ENCODE data around the gene CDK14. TPM values are rescaled to one million over a fixed set of nuclear protein-coding genes. Genes with fewer than 3 reads are reported as not detected.

CDK14 gene
- total RNA-seq, 4 donors from 2014 or later: 1.1 to 12.7 (median 5.8) TPM

DNA sequence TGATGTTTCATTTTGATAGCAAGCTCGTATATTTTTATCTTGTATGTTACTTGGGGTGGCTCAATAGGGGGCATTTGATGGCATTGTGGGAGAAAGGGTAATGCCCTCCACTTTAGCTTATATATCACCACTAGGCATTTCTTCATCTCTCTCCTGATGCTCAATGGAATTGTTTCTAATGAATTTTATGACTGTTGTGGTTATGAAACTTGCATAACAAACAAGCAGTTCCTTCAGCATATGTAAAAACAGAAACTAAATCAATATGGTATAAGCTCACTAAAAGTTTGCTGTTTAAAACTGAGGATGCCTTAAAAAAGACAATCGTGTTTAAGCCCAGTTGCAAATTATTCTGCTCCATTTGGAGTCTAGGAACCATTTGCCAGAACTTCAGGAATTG lies 75.5 kb downstream of the CDK14 start:
- WGBS, 2 donors: 76 to 77% methylated on average over 2 of the region's 2 CpGs
- no peak overlapping the region for H3K4me3 ChIP-seq (ENCODE audit: low read depth, poor library complexity, severe bottlenecking)
- no peak for DNase-seq (ENCODE audit: low spot score in 2 of 2)
- intact Hi-C loops (cut with DNase I; ENCODE audit: low total_unique reads): no loop called here
- TF ChIP-seq POLR2A (IDR thresholded peaks at IDR 0.05): no peak
- TF ChIP-seq, protein P1, sequence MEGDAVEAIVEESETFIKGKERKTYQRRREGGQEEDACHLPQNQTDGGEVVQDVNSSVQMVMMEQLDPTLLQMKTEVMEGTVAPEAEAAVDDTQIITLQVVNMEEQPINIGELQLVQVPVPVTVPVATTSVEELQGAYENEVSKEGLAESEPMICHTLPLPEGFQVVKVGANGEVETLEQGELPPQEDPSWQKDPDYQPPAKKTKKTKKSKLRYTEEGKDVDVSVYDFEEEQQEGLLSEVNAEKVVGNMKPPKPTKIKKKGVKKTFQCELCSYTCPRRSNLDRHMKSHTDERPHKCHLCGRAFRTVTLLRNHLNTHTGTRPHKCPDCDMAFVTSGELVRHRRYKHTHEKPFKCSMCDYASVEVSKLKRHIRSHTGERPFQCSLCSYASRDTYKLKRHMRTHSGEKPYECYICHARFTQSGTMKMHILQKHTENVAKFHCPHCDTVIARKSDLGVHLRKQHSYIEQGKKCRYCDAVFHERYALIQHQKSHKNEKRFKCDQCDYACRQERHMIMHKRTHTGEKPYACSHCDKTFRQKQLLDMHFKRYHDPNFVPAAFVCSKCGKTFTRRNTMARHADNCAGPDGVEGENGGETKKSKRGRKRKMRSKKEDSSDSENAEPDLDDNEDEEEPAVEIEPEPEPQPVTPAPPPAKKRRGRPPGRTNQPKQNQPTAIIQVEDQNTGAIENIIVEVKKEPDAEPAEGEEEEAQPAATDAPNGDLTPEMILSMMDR (IDR thresholded peaks at IDR 0.05): no peak

DNA sequence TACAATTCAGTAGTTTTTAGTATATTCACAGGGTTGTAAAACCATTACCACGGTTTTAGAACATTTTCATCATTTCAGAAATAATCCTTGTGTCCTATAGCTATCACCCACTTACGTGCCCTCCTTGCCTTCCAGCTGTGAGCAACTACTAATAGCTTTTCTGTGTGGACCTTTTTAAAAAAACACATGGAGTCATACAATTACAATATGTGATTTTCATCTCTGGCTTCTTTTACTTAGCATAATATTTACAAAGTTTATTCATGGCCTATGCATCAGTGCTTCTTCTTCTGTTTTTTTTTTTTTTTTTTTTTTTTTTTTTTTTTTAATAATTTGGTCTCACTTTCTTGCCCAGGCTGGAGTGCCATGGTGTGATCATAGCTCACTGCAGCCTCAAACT lies 76.1 kb downstream of the CDK14 start:
- intact Hi-C loops (cut with DNase I; ENCODE audit: low total_unique reads): no loop called here
- H3K4me3 ChIP-seq (ENCODE audit: low read depth, poor library complexity, severe bottlenecking): no peak overlapping the region
- no peak for TF ChIP-seq POLR2A (IDR thresholded peaks at IDR 0.05)
- no peak for DNase-seq (ENCODE audit: low spot score in 2 of 2)
- 79 to 84% methylated on average over 2 of the region's 2 CpGs for WGBS, 2 donors

DNA sequence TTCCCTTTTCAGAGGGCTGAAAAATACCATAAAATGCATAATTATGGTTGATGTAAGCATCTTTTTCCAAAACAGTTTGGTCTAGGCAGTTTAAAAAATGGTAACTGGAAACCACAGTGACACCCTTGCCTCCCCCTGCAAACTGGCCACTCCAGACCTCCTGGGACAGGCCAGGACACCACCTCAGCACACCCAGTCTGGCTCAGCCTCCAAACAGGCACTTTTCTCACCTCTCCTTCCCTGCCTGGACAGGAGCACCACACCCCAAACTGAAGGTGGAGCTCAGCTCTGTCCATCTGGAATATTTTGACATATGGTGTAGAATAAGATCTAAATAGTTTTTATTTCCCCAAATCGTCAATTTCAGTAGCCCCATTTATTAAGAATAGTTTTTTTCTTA lies 78.5 kb downstream of the CDK14 start:
- intact Hi-C loops (cut with DNase I; ENCODE audit: low total_unique reads): no loop called here
- DNase-seq (ENCODE audit: low spot score in 2 of 2): no peak
- whole genome bisulfite sequencing, 2 donors: 43 to 67% methylated on average over 1 of the region's 1 CpG
- no peak for TF ChIP-seq POLR2A (IDR thresholded peaks at IDR 0.05)
- TF ChIP-seq, protein P1 (IDR thresholded peaks at IDR 0.05): no peak
- H3K4me3 ChIP-seq (ENCODE audit: low read depth, poor library complexity, severe bottlenecking): no peak overlapping the region

DNA sequence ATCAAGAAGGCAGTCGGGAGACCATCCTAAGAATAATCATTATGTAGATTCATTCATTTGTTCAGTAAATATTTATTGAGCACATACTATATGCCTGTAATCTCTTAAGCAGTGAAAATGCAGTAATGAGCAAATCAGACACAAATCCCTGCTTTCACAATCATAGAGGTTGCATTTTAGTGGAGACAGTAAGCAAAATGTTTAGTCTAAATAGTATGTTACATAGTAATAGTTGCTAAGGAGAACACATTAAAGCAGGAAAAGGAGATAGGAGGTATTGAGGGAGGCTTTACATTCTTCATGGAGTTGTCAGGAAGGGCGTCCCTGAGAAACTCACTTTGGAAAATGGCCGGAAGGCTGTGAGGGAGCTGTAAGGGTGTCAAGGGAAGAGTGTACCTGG lies 79.9 kb downstream of the CDK14 start:
- no peak overlapping the region for H3K4me3 ChIP-seq (ENCODE audit: low read depth, poor library complexity, severe bottlenecking)
- no peak for DNase-seq (ENCODE audit: low spot score in 2 of 2)
- intact Hi-C loops (cut with DNase I; ENCODE audit: low total_unique reads): no loop called here
- TF ChIP-seq POLR2A (IDR thresholded peaks at IDR 0.05): no peak
- TF ChIP-seq, protein P1 (IDR thresholded peaks at IDR 0.05): no peak
- WGBS, 2 donors: 90 to 99% methylated on average over 3 of the region's 3 CpGs

DNA sequence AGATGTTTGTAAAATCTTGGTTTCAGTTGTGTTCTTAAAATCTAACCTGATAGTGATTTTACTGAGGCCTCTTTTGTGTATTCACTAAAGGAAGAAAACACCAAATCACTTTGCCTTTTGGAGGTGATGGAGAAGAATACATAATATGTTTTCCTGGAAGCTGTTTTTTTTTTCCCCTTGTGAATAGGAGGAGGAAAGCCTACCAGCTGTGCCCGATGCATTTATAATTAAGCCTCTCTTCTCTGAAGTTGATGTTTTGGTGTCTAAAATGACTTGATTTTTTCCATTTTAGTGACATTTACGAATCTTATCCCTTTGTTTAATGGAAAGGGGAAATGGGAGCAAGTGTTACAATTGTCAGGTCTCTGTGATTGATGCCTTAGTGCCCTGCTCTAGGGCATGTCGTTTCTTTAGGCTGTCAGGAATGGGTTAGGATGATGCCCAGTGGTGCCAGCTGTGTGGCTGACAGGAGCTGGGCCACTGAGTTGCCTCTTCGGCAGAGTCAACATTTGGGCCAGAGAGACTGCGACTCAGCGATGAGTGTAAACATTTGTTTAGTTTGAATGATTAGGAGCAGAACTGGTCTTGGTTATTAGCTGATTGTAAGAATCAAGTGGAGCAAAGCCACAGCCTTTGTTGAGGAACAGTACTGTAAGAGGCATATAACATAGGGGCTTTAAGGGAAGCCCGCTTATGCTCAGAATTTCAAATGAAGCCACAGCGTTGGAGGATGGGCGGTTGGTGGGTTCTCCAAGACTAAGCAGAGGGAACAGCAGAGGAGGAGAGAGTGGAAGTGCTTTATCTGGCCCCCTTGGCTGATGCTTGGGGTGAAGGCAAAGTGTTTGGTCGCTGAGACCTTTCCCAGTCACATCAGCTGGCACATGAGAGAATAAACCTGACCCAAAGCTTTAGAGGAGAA lies 81.6 kb downstream of the CDK14 start:
- intact Hi-C loops (cut with DNase I; ENCODE audit: low total_unique reads): no loop called here
- TF ChIP-seq POLR2A (IDR thresholded peaks at IDR 0.05): no peak
- TF ChIP-seq, protein P1 (IDR thresholded peaks at IDR 0.05): no peak
- DNase-seq (ENCODE audit: low spot score in 2 of 2): no peak
- WGBS, 2 donors: 54 to 64% methylated on average over 10 of the region's 10 CpGs
- H3K4me3 ChIP-seq (ENCODE audit: low read depth, poor library complexity, severe bottlenecking): no peak overlapping the region

DNA sequence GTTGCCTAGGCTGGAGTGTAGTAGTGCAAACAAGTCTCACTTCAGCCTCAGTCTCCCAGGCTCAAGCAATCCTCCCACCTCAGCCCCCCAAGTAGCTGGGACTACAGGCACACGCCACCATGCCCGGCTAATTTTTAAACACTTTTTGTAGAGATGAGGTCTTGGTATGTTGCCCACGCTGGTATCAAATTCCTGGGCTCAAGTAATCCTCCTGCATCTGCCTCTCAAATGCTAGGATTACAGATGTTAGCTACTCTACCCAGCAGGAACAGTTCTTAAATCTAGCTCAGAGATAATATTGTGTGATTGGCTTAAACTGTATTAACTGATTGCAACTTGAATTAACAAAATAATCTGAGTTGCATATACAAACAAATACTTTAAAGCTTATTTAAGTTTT lies 82.9 kb downstream of the CDK14 start:
- WGBS, 2 donors: 40 to 56% methylated on average over 3 of the region's 3 CpGs
- DNase-seq (ENCODE audit: low spot score in 2 of 2): no peak
- no peak for TF ChIP-seq POLR2A (IDR thresholded peaks at IDR 0.05)
- TF ChIP-seq, protein P1 (IDR thresholded peaks at IDR 0.05): no peak
- no peak overlapping the region for H3K4me3 ChIP-seq (ENCODE audit: low read depth, poor library complexity, severe bottlenecking)
- intact Hi-C loops (cut with DNase I; ENCODE audit: low total_unique reads): no loop called here
